Measurements from ENCODE around the gene HSPA6.
A peak's percentile ranks its signal among the peaks of the same experiment; 100 is the strongest.

The HSPA6 gene

GRCh38 chr1:161484613-161485012, 39.7 kb upstream of the HSPA6 start:
- Histone ChIP-seq H4K20me1 (ENCODE audit: insufficient read depth, low read length) (no peaks in the 10 kb centered on the region), H3F3A (ENCODE audit: insufficient read depth, low read length) (no peaks in the 10 kb centered on the region), H3K4me2 (ENCODE audit: low read length) (no peak overlapping the region), H3K79me2 (ENCODE audit: insufficient read depth, low read length) (no peaks in the 10 kb centered on the region), H3K9me2 (ENCODE audit: low read depth, low read length) (no peaks in the 10 kb centered on the region), H3K36me3 (ENCODE audit: insufficient read depth, low read length) (no peaks in the 10 kb centered on the region), H3K27ac (ENCODE audit: low read depth, low read length, poor library complexity, severe bottlenecking) (no peak overlapping the region), H3K9me3 (ENCODE audit: low read length) (no peaks in the 10 kb centered on the region), H3K27me3 (ENCODE audit: insufficient read depth, low read length) (no peaks in the 10 kb centered on the region), H3K4me1 (ENCODE audit: insufficient read depth, low read length, severe bottlenecking) (no peaks in the 10 kb centered on the region), H2AFZ (ENCODE audit: low read length) (no peak overlapping the region), H3K4me3 (ENCODE audit: low read depth, low read length, poor library complexity, severe bottlenecking) (no peak overlapping the region), H3K9ac (ENCODE audit: low read length) (no peak overlapping the region)
- TF ChIP-seq CTCF (IDR thresholded peaks at IDR 0.05; ENCODE audit: low read length) (peak; percentile 51), EZH2 (IDR thresholded peaks at IDR 0.05; ENCODE audit: borderline replicate concordance, low read length) (no peak)

DNA sequence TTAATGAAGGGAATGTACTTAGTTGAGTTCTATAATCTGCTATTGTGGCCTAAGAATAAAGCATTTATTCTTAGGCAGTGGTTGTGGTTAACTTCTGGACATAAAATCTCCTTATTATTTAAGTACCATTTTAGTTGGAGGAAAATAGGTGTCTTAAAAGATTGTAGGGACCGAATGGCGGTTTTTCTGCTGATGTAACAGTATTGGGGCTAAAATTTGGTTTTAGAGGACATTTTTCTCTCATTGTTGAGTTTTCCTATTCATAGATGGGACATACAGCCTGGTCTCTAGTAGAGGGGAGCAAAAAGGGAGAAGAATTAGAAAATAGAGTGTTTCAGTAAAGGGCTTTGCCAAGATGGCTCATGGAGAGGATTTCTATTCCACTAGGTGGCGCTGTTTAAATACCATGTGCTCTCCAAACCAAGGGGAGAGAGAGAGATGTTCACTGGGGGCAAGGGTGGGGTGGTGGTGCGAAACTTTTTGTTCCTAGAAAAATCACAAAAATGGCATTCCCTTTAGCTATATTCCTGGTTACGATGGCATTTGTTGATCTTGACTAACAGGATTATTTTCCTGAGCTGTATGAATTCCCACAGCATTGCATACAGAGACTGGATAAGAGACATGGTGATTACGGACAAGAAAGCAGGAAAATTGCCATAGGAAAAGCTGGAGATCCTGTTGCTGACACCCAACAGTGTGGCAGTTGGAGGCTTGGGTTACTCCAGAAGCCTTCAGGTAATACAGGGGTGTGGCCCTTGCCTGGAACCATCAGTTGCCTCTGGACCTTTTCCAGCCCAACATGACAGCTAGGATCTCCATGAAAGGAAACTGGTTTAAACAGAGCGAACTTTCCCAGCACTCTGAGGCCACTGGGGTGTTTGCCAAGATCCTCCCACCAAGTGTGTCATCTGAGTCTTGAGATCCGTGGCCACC, 37.3 kb upstream of the HSPA6 start:
- H3K79me2 ChIP-seq (ENCODE audit: insufficient read depth, low read length), result no peaks in the 10 kb centered on the region
- no peaks in the 10 kb centered on the region for H3K36me3 ChIP-seq (ENCODE audit: insufficient read depth, low read length)
- H3K9ac ChIP-seq (ENCODE audit: low read length), result no peak overlapping the region
- no peaks in the 10 kb centered on the region for H3K9me3 ChIP-seq (ENCODE audit: low read length)
- no peak overlapping the region for H3K4me2 ChIP-seq (ENCODE audit: low read length)
- no peaks in the 10 kb centered on the region for H3F3A ChIP-seq (ENCODE audit: insufficient read depth, low read length)
- no peaks in the 10 kb centered on the region for H4K20me1 ChIP-seq (ENCODE audit: insufficient read depth, low read length)
- no peak overlapping the region for H3K4me3 ChIP-seq (ENCODE audit: low read depth, low read length, poor library complexity, severe bottlenecking)
- TF ChIP-seq EZH2 (IDR thresholded peaks at IDR 0.05; ENCODE audit: borderline replicate concordance, low read length) (no peak), CTCF (IDR thresholded peaks at IDR 0.05; ENCODE audit: low read length) (peak; percentile 81)
- H2AFZ ChIP-seq (ENCODE audit: low read length), result no peak overlapping the region
- H3K9me2 ChIP-seq (ENCODE audit: low read depth, low read length), result no peaks in the 10 kb centered on the region
- no peaks in the 10 kb centered on the region for H3K27me3 ChIP-seq (ENCODE audit: insufficient read depth, low read length)
- H3K4me1 ChIP-seq (ENCODE audit: insufficient read depth, low read length, severe bottlenecking), result no peaks in the 10 kb centered on the region
- H3K27ac ChIP-seq (ENCODE audit: low read depth, low read length, poor library complexity, severe bottlenecking), result no peak overlapping the region

GRCh38 chr1:161491472-161491871, 32.9 kb upstream of the HSPA6 start:
- Histone ChIP-seq H3K27ac (ENCODE audit: low read depth, low read length, poor library complexity, severe bottlenecking) (no peak overlapping the region), H3K4me2 (ENCODE audit: low read length) (no peak overlapping the region), H3F3A (ENCODE audit: insufficient read depth, low read length) (no peaks in the 10 kb centered on the region), H3K36me3 (ENCODE audit: insufficient read depth, low read length) (no peaks in the 10 kb centered on the region), H3K27me3 (ENCODE audit: insufficient read depth, low read length) (no peaks in the 10 kb centered on the region), H3K4me3 (ENCODE audit: low read depth, low read length, poor library complexity, severe bottlenecking) (no peak overlapping the region), H3K9me3 (ENCODE audit: low read length) (no peaks in the 10 kb centered on the region), H3K9me2 (ENCODE audit: low read depth, low read length) (no peaks in the 10 kb centered on the region), H3K9ac (ENCODE audit: low read length) (no peak overlapping the region), H4K20me1 (ENCODE audit: insufficient read depth, low read length) (no peaks in the 10 kb centered on the region), H3K79me2 (ENCODE audit: insufficient read depth, low read length) (no peaks in the 10 kb centered on the region), H2AFZ (ENCODE audit: low read length) (no peak overlapping the region), H3K4me1 (ENCODE audit: insufficient read depth, low read length, severe bottlenecking) (no peaks in the 10 kb centered on the region)
- TF ChIP-seq EZH2 (IDR thresholded peaks at IDR 0.05; ENCODE audit: borderline replicate concordance, low read length) (no peak), CTCF (IDR thresholded peaks at IDR 0.05; ENCODE audit: low read length) (no peak)
